Stimulated activated CD8-positive, alpha-beta memory T cell treated with anti-CD3 and anti-CD28 coated beads, Interleukin-4, amount 100 ng/mL, for 1 hour (primary cell): ENCODE results near the gene ZDHHC11.
"Not testable (repeated sequence)": the region's sequence is repeated elsewhere in the genome, so short reads cannot be mapped to it uniquely, and the experiment has no call there.

Experiments used
- DNase-seq, 2 donors: peaks; one replicate each; pipeline ENCODE4 v3.0.0-alpha.2; 2020; ENCODE audit warnings: low read depth in 2 of 2, low spot score in 1 of 2

Gene ZDHHC11

DNA sequence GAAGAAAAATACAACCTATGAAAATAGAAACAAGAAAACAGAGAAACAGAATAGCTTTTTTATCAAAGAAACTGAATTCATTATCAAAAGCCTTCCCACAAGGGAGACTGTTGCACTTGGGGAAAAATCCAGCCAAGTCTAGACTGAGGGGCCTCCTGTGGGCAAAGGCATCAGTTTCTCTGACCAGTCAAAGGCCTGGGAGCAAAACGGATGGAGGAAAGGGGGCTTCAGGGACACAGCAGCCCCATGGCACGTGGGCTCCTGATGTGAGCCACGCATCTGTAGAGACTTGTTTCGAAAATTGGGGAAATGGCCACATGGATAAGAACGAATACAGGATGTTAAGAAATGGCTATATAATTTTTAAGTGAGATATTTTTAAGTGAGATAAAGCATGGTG is 87.4 kb downstream of the ZDHHC11 start:
- no peak for DNase-seq

DNA sequence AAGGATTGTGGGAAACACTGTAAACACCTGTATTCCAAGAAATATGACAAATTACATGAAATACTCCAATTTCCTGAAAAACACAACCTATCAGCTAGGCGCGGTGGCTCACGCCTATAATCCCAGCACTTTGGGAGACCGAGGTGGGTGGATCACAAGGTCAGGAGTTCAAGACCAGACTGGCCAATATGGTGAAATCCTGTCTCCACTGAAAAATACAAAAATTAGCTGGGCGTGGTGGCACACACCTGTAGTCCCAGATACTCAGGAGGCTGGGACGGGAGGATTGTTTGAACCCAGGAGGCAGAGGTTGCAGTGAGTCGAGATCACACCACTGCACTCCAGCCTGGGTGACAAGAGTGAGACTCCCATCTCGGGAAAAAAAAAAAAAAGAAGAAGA is 87.8 kb downstream of the ZDHHC11 start:
- DNase-seq = not testable (repeated sequence)

DNA sequence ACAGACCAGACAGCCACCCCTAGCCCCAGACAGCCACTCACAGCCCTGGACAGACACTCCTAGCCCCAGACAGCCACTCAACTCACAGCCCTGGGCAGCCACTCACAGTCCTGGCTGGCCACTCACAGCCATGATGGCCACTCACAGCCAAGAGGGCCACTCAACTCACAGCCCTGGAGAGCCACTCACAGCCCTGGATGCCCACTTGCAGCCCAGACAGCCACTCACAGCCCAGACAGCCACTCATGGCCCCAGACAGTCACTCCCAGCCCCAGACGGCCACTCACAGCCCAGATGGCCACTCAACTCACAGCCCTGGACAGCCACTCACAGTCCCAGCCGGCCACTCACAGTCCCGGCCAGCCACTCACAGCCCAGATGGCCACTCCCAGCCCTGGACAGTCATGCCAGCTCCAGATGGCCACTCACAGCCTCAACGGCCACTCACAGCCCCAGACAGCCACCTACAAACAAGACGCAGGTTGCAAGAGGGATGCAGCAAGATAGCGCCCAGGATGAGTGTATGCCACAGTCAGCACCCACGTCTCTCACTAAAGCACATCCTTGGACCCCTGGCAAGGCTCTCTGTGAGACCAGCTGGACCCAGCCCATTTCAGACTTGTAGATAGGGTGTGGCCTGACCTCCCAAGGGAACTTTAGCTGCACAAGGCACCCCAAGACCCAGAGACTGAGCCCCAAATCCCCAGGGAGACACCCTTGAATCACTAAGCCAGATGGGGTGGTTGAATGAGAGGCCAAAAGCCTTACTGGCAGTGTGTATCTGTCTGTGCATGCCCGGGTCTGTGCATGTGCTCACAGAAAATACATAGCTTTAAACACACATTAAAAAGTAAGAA is 88.7 kb downstream of the ZDHHC11 start:
- no peak for DNase-seq

DNA sequence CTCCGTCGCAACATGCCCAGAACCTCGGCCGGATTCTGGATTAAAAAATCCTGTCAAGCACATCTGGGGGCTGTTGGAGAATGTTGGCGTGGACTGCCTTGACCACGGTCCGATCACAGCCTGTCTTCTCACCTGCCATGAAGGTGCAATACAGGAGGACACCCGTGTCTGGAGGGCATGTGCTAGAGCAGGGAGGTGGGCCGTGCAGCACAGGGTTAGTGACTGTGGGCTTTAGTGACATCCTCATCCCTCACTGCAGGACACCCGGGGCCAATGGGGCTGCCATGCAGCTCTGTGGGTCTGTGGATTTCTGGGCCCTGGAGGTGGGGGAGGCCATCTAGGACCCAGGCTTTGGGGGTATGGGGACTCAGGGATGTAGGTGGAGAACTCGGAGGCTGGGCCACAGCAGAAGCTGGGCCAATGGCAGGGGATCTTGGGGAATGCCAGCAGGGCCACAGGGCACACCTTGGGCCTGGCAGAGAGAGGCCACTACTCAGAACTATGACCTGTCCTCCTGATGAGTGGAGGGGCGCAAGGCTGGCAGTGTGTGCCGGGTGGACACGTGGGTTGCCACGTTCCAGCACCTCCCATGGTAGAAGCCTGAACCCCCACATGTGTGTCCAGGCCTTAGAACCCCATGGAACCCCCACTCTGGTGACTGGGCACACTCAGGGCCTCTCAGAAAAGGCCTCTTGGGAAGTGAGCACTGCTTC is 89.6 kb downstream of the ZDHHC11 start:
- DNase-seq = no peak

DNA sequence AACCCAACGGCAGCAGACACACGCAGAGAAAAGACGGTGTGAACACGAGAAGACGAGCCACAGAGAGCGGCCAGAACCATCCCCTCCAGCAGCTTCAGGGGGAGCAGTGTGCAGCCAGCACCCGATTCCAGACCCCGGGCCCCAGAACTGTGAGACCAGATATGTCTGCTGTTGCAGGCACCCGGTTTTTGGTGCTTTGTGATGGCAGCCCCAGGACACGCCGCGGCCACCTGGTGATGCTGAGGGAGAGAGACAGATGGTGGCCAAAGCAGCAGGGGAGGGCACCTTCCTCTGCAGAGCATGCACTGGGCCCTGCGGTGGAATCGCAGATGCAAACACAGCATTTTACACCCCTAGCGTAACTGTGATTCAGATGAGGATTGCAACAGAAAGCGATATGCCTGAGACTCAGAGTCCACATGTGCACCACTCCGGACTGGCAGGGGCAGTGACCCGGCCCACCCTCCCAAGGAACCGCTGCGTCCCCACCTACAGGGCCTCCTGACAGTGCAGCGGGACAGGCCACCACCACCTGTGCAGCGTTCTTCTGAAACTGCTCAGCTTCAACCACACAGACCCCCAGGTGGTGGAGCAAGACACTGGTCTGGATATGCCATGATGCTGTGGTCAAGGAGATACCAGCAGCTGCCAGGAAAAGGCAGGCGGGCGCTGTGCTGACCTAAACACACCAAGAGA is 90.3 kb downstream of the ZDHHC11 start:
- no peak for DNase-seq

- no peak for DNase-seq
Observed at GRCh38 chr5:759781-760362, 90.9 kb downstream of the ZDHHC11 start.

GRCh38 chr5:759111-759751 is 91.6 kb downstream of the ZDHHC11 start:
- no peak for DNase-seq

DNA sequence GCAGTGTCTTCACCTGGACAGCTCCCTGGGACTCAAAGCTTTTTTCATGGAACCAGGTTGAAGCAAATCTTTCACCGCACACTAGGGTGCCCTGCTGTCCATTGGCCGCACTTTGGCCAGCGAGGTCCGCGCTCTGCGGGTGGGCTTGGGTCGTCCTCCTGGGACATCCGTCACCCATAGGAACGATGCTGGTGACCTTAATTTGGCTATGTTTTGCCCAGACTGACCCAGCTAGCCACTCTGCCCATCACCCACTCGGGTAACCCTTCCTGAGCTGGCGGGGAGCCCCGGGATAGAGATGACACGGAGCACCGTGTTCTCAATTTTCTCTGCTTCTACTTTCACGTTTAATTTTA is 92.1 kb downstream of the ZDHHC11 start:
- no peak for DNase-seq

- DNase-seq = no peak
Observed at GRCh38 chr5:757931-758697, 92.7 kb downstream of the ZDHHC11 start.

DNA sequence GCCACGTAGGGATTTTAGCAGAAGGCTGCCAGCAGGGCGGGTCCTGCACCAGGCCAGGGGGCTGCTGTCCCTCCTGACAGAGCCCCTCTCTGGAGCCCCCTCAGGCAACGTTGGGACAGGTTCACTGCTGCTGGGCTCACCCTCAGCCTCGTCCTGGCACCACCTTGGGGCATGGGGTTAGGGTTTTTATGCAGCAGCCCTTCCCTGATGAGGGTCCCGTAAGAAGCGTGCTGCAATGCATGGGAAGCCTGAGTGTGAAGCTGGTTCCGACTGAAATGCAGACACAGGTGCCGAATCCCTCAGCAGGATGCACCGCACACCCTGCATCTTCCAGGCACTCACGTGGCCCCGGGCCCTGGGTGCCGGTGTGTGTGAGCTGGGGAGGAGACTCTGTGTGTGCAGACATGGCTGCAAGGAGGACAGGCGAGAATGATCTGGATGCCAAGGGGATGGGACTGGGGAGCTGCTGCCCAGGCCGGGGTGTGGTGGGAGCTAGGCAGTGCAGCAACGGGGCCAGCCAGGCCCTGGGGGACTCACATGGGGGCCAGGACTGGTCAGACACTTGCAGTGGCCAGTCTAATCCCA is 93.3 kb downstream of the ZDHHC11 start:
- DNase-seq = no peak

DNA sequence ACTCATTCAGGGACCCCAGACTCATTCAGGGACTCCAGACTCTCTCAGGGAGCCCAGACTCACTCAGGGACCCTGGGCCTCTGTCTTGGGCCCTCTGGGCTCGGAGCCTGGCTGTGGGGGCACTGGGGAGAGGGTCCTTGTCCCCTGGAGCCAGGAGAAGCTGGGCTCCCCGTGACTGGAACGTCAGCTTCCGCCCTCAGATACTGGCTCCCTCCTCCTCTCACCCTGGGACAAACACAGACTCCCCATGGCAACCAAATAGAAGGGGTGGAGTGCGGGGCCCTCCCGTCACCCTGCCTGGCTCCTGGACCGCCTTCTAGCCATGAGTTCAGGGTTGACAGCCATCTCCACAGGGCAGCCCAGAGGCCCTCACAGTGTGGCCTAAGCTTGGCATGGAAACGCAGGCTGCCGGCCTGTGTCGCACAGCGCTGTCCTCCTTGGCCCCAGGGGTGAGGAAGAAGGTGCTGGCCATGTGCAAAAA is 93.9 kb downstream of the ZDHHC11 start:
- no peak for DNase-seq

DNA sequence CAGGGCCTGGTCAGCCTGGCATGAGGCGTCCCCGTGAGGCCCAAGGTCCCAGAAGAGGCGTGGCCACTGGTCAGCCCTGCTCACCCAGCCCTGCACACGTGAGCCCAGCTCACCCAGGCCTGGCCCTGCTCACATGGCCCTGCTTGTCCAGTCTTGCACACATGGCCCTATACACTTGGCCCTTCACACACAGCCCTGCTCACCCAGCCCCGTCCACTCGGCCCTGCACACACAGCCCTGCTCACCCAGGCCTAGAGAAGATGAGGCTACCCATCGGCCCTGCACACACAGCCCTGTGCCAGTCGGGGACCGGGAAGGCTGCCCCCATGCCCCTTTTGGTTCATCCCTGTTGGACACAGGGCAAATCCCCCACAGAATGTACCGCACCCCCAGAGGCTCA is 94.6 kb downstream of the ZDHHC11 start:
- DNase-seq = no peak

DNA sequence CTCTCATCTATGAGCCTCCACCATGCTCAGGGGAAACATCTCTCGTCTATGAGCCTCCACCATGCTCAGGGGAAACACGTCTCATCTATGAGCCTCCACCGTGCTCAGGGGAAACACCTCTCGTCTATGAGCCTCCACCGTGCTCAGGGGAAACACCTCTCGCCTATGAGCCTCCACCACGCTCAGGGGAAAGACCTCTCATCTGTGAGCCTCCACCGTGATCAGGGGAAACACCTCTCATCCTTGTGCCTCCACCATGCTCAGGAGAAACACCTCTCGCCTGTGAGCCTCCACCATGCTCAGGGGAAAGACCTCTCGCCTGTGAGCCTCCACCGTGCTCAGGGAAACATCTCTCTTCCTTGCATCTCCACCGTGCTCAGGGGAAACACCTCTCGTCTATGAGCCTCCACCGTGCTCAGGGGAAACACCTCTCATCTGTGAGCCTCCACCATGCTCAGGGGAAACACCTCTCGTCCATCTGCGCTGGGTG is 96.6 kb downstream of the ZDHHC11 start:
- DNase-seq = not testable (repeated sequence)

DNA sequence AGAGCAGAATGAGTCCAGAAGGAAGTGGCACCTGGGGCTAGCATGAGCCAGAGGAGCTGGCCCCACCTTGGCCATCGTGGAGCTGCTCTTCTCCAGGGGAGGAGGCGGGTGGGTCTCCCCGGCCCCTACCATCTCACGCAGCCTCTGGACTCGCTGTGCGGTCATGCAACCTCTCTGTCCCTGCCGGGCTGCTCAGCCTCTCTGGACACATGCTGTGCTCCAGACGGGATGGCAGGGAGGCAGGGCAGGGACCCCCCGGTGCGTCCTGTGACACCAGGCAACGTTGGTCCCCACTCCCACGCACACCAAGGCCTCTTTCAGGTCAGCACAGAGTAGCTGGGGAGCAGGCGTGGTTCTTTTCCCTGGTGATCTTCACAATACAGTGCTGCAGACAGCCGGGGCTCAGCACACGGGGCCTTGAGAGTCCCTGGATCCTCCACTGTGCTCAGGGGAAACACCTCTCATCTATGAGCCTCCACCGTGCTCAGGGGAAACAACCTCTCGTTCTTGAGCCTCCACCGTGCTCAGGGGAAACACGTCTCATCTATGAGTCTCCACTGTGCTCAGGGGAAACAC is 97.1 kb downstream of the ZDHHC11 start:
- DNase-seq = not testable (repeated sequence)

DNA sequence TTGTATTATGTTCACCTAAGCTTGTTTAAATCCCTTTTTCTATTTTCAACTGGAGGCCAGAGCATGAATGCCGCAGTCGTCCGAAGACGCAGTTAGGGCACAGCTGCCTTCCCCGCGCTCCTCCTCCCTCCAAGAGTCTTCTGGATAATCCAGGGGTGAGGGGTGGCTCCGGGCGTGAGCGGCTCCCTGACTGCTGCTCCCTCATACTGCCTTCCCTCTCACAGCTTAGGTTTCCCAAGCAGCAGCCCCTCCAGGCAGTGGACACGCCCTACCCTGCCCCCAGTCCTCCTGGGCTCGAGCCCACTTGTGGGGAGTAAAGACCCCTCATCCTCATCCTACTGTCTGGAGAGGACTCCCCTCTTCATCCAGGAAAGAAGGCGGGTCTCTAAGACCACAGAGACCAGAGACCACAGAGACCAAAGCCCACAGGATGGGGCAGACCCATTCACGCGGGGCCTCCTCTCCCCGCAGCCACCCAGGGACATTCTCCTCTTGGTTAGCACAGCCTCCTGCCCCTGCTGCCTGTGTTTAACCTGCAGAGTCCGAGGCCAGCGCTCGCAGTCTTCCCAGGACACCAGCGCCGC is 98.2 kb downstream of the ZDHHC11 start:
- DNase-seq = not testable (repeated sequence)

DNA sequence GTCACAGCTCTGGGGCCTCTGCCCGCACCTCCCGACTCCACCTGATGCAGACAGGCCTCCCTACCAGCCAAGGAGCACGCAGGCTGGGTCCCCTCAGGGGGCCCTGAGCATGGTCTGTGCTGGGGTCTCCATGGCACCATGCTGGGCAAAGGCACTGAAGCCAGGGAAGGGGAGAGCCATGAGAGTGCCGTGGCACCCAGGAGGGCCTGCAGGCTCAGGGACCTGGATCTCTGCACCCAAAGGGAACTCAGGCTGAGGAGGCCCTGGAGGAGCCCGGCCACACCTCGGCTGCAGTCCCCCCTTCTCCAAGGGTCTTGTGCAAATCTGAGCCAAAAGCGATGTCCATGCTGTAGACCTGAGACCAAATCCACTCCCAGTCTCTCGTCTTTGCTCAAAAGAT is 98.8 kb downstream of the ZDHHC11 start:
- DNase-seq = not testable (repeated sequence)

GRCh38 chr5:751496-751895 is 99.3 kb downstream of the ZDHHC11 start:
- no peak for DNase-seq

- DNase-seq = not testable (repeated sequence)
Observed at GRCh38 chr5:750226-750625, 100.6 kb downstream of the ZDHHC11 start.

DNA sequence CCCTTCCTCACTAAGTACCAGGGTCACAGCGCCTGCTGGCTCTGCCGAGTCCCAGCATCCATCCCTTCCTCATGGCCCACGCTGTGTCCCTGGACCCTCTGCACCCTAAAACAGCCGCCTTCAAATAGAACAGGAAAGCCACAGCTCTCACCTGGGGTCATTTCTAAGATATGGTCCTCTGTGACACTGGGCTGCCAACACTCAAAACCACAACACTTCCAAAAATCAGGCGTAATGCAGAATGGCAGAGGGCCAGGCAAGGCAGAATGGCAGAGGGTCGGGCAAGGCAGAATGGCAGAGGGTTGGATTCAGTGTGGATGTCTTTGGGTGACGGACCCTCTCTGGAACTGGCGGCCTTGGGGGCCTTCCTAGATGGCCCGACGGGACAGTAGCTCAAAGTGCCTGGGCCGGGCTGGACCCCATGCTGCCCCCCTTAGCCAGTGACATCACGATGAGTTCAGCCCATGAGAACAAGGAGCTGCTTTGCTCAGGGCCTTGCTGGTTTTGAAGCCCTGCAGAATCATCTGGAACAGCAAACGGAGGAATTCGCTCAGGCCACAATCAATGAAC is 101.6 kb downstream of the ZDHHC11 start:
- DNase-seq = no peak
